Nephron progenitor cell (in vitro differentiated cells): ENCODE measurements around the gene ALKAL2.

Source experiments
- DNase-seq: peaks from one replicate; pipeline ENCODE4 v3.0.0; 2021
- H3K27ac Mint-ChIP-seq: 2 replicates; pipeline ENCODE4 v1.8.0; 2021; ENCODE audit warnings: mild to moderate bottlenecking, moderate library complexity, mixed read lengths
- H3K27me3 Mint-ChIP-seq: 2 replicates; pipeline ENCODE4 v1.8.0; 2021; ENCODE audit warnings: mild to moderate bottlenecking, low read depth, mixed read lengths; ENCODE audit not compliant: poor library complexity
- H3K36me3 Mint-ChIP-seq: 2 replicates; pipeline ENCODE4 v1.8.0; 2021; ENCODE audit warnings: low read depth, mixed read lengths
- H3K4me1 Mint-ChIP-seq: 2 replicates; pipeline ENCODE4 v1.8.0; 2021; ENCODE audit warnings: mixed read lengths
- H3K4me3 Mint-ChIP-seq: 2 replicates; pipeline ENCODE4 v1.8.0; 2021; ENCODE audit warnings: mild to moderate bottlenecking, moderate library complexity, mixed read lengths
- H3K9me3 Mint-ChIP-seq: 2 replicates; pipeline ENCODE4 v1.8.0; 2021; ENCODE audit warnings: mild to moderate bottlenecking, moderate library complexity, mixed read lengths
- TF ChIP-seq, protein P1 (sequence below): fragments of 200-600 bp; sonication (generic); IDR thresholded peaks from 2 replicates; pipeline ENCODE4 v1.5.0; 2021; ENCODE audit warnings: antibody characterized with exemption

Gene ALKAL2

GRCh38 chr2:279366-279765 is 8.5 kb downstream of the ALKAL2 start:
- Mint-ChIP-seq H3K27ac (no peak overlapping the region), H3K36me3 (peaks cover 48% of the 10 kb centered on the region), H3K4me3 (no peak overlapping the region), H3K4me1 (no peaks in the 10 kb centered on the region), H3K9me3 (no peaks in the 10 kb centered on the region), H3K27me3 (peaks cover 7% of the 10 kb centered on the region)
- no peak for DNase-seq
- TF ChIP-seq, protein P1, sequence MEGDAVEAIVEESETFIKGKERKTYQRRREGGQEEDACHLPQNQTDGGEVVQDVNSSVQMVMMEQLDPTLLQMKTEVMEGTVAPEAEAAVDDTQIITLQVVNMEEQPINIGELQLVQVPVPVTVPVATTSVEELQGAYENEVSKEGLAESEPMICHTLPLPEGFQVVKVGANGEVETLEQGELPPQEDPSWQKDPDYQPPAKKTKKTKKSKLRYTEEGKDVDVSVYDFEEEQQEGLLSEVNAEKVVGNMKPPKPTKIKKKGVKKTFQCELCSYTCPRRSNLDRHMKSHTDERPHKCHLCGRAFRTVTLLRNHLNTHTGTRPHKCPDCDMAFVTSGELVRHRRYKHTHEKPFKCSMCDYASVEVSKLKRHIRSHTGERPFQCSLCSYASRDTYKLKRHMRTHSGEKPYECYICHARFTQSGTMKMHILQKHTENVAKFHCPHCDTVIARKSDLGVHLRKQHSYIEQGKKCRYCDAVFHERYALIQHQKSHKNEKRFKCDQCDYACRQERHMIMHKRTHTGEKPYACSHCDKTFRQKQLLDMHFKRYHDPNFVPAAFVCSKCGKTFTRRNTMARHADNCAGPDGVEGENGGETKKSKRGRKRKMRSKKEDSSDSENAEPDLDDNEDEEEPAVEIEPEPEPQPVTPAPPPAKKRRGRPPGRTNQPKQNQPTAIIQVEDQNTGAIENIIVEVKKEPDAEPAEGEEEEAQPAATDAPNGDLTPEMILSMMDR, result no peak

DNA sequence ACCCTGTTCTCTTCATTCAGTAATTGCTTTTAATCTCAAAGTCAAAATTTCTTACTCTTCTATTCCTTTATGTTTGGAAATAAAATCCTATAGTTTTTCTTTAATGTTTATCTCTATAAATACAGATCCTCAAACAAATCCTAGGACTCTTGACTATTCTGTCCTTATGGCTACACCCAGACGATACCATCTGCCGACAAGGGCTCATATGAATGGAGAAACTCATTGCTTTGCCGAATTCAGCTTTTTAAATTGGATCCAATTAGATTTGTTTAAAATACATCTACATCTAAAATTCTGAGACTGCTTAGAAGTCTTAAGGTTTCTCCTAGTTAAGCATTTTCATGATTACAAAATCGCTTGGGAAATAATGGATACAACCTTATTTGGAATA is 9.0 kb downstream of the ALKAL2 start:
- Mint-ChIP-seq H3K27ac (no peak overlapping the region), H3K4me3 (no peak overlapping the region), H3K36me3 (peaks cover 49% of the 10 kb centered on the region), H3K4me1 (no peaks in the 10 kb centered on the region), H3K27me3 (peaks cover 5% of the 10 kb centered on the region), H3K9me3 (no peaks in the 10 kb centered on the region)
- TF ChIP-seq, protein P1, result no peak
- DNase-seq, result no peak

DNA sequence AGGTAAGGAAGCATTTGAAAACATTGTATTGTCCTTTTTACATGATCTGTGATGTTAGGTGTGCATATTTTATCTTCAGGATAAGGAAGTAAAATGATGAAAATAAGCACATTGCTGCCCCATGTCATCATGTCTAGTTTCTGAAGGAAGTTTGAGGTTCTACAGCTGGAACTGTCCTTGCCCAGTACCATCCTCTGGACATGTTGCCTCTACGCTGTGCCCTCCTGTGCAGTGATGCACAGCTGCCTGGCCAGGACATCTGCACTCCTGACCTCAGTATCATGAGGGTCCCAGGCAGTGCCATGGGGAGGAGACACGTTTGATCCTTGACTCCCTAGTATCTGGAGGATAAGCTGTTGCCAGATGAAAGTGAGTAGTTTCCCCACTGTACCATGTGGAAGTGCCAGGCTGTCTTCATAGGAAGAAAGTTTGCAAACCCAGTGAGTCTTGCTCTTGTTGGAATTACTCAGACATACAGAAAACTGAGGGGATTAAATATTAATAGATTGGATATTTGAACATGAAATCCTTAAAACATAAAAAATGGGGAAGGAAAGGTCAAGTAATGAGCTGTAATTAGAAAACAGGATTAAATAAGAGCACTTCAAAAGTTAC is 9.5 kb downstream of the ALKAL2 start:
- TF ChIP-seq, protein P1, result no peak
- Mint-ChIP-seq H3K9me3 (no peaks in the 10 kb centered on the region), H3K4me3 (no peak overlapping the region), H3K27ac (no peak overlapping the region), H3K27me3 (peaks cover 3% of the 10 kb centered on the region), H3K36me3 (peaks cover 50% of the 10 kb centered on the region), H3K4me1 (no peaks in the 10 kb centered on the region)
- DNase-seq, result no peak

GRCh38 chr2:275466-275865 is 12.4 kb downstream of the ALKAL2 start:
- TF ChIP-seq, protein P1, result no peak
- Mint-ChIP-seq H3K36me3 (peaks cover 62% of the 10 kb centered on the region), H3K27ac (no peak overlapping the region), H3K27me3 (no peaks in the 10 kb centered on the region), H3K4me3 (no peak overlapping the region), H3K9me3 (no peaks in the 10 kb centered on the region), H3K4me1 (no peaks in the 10 kb centered on the region)
- no peak for DNase-seq

DNA sequence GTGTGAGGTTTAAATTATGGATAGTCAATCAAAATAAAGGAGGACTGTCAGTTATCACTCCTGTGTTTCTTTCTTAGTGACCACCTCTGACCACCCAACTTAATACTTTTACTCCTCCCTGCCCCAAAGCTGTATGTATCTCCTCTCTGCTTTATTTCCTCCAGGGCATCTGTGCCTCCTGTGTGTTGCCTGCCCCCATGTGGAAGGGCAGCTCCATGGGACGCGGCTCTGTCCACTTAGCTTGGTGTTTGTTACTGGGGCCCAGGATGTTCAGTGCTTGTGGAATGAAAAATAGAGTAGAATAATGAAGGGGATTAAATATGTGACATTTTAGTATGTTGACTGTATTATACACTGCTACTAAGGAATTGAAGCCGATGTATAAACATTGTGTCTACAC is 13.4 kb downstream of the ALKAL2 start:
- TF ChIP-seq, protein P1, result no peak
- Mint-ChIP-seq H3K36me3 (peaks cover 62% of the 10 kb centered on the region), H3K27me3 (no peaks in the 10 kb centered on the region), H3K4me3 (no peak overlapping the region), H3K4me1 (peaks cover 8% of the 10 kb centered on the region), H3K27ac (no peak overlapping the region), H3K9me3 (no peaks in the 10 kb centered on the region)
- DNase-seq, result no peak

DNA sequence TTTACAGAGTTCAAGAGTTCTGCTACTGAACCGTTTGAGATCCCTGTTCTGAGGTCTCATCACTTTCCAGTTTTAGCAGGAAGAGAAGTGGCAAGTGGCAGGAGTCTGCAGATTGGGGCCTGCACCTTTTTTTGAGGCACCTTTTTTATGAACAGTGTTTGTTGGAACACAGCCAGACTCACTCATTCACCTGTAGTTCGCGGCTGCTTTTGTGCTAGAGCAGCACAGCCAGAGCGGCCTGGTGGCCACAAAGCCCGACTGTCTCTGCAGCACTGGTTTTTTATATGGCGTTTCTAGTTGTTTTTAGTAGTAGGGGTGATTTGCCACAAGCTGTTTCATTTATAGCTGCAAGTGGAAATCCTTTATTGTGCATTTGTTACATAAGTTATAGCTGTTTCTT is 14.6 kb downstream of the ALKAL2 start:
- no peak overlapping the region for H3K4me3 Mint-ChIP-seq
- H3K27me3 Mint-ChIP-seq, result no peaks in the 10 kb centered on the region
- TF ChIP-seq, protein P1, result no peak

More for the DNA sequence above, 14.6 kb downstream of the ALKAL2 start:
- Mint-ChIP-seq H3K36me3 (peaks cover 54% of the 10 kb centered on the region), H3K27ac (no peak overlapping the region), H3K4me1 (peaks cover 15% of the 10 kb centered on the region), H3K9me3 (no peaks in the 10 kb centered on the region)
- no peak for DNase-seq
